ENCODE measurements around the gene RERE.

The RERE gene

DNA sequence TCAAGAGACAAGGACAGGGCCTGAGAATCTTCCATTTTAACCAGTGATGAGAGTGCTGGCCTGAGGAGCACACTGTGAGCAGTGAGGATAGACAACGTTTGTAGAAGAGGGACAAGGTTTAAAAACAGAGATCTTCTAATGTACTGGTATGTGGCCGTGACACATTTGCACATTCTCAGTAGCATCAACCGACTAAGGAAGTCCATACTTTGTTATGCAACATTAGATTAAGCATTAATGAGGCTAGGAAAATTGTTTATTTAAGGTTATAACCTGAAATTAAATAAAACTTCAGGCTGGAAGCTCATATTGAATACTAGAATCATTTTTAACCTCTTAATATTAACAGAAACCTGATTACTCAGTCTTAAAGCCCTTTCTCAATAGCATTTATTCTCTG lies 400.6 kb downstream of the RERE start:
- no peak for DNase-seq

DNA sequence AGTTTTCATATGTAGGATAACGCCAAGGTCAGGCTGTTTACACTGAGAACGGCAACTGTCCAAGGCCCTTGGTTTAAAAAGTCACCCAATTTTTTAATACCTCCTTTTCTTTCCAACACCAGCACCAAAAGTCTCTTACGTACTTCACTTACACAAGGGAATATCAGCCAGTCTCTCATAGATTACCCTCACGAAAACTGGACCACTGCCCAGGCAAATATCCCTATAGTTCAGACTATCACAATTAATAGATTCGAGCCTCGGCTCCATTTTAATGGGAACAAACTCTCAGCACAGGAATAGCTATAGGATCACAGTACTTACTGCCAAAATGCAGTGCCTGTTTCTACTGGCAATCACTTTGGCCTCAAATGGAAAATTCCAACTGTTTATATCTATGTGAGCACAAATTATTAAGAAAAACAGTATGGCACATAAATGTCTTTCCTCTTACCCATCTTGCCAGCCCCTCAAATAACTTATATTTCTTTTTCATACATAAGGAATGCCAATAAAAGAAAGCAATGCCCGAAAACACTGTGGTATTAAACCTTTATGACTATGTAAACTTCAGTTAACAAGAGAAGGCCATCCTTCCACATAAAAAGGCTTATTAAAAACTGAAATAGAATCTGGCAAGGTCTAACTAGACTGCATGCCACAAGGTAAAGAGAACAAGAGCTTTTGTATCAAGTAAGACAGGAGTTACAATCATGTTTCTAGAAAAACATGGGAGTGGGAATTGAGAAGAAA lies 401.7 kb downstream of the RERE start:
- DNase-seq = no peak

DNA sequence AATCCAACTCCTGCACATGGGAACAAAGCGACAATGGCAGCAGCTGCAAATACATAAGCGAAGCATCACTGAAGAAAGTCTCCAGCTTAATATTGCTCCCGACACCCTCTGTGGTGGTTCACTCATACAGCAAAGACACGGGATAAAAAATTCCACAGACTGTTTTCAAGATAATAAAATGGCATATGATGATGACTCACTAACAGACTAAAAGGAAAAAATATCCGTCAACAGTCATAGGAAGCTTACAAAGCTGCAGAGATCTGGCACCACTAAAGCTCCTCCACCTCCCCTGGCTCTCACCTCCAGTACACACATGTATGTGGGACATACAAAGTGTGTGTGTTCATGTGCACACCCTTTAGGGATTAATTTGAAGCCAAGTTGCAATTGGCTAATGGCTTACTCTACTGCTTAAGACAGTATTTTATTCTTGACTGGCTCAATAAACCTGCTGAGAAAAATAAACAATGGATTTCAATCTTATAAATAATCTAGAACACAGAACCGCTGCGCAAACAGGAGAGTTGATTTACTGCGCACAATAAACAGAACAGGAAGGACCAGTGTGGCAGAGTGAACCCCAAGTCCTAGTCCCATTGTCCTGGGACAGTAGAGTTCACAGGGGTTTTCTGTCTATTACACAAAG lies 405.1 kb downstream of the RERE start:
- DNase-seq = peak; percentile 85

DNA sequence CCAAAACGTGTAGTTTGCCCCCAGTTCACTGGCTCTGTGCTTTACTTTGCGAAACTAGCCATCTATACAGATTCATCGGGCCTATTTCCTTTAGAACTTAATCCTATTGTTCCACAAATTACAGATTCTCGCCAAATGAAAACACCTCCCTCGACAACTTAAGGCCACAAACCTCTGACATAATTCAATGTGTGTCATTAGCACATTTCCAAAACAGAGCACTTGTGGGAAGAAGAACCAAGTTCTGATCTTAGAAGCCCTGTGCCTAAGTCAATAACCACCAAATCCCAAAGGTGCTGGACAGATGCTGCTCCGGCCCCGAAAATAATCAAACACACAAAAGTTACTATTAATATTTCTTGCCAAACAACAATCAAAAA lies 405.6 kb downstream of the RERE start:
- no peak for DNase-seq

DNA sequence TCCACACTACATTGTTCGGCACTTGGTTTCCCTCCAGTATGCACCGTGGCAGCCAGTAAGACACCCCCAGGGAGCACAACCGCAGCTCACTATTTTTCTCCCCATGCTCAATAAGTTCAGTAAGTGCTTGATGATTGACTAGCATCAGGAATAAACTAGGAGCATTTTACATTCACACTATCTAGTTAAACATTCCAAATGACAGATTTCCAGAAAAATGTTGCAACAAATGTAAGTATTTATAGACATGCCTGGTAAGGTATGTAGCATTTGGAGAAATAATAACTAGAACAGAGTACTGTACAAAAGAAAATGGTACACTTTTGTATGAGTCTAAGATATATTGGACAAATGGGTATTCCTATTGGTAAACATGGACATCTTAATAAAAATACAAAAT lies 406.6 kb downstream of the RERE start:
- peak; percentile 64 for DNase-seq

DNA sequence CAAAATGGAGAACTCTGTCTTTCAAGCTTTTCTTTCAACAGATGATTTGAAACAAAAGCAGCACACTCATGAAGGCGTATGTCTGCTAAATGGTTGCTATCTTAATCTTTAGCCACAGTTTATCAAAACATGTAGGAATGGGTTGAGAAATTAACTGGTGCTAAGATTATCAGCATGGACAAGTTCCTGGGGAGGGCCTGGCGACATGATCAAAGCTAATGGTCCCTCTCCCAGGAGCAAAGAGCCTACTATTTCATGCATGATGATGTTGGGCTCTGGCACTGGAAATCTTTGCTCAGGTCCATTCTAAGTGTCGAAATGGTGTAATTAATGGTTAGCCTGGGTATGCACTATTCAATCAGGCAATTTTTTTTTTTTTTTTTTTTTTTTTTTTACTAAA lies 407.8 kb downstream of the RERE start:
- DNase-seq = no peak

DNA sequence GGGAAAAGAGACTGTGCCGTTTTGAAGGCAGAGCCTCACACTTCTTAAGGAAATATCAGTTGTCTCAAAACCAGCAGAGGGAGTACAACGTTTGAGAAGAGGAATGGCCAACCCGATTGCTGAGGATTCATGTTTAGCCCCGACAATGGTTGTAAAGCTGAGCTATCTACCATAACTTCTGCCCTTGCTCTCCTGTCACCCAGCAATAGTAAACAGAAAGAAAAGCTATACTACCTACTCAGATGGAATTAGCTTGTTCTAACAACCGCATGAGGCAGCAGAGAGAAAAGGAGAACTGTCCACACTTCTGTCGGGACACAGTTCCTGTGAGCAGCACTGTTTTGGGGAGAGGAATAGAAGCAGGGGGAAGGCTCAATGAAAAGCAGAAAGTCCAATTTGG lies 408.3 kb downstream of the RERE start:
- peak; percentile 79 for DNase-seq

DNA sequence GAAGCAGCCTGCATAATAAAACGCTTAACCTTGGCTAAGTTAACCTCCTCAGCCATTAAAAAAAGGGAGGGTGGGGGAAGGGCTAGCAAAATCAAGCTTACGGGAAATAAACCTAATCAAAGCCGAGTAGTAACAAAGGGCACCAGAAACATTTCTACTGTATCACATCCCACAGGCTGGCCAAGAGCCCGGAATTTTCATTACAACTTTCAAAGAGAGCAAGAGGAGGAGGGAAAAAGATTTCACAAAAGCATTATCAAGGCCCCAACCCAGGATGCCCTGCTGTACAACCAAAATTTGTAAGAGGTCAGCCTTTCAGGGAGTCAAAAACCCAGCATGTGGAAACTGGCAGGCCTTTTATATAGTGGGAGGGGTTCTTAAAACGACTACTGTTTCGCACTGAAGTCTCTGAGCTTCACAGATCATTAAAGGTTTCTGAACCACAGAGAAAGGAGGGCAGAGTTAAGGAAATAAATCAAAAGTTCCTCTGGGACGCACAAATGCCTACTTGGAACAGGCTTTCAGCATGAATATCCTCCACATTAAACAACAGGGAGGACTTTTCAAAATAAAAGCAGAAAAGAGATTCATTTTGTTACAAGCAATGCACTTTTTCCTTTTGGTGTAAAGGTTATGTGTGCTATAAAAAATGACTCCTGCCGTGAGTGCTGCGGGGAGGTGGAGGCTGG lies 409.1 kb downstream of the RERE start:
- DNase-seq = peak; percentile 94

DNA sequence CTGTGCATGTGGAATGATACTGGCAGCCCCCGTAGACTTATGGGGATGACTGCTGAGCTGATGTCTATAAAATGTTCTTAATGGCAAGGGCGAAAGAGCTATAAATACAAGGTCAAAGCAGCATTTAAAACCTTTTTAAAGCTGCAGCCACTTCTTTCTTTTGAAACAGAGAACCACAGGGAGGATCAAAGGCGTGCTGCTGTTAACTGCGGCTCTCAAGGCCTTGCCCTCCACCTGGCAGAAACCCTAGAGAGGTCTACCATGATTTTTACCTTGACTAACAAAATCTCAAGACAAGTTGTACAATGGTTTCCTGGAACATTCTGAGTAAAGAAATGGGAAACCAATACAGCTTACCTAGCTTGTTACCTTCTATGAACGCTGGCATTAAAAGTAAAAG lies 409.8 kb downstream of the RERE start:
- DNase-seq = no peak

DNA sequence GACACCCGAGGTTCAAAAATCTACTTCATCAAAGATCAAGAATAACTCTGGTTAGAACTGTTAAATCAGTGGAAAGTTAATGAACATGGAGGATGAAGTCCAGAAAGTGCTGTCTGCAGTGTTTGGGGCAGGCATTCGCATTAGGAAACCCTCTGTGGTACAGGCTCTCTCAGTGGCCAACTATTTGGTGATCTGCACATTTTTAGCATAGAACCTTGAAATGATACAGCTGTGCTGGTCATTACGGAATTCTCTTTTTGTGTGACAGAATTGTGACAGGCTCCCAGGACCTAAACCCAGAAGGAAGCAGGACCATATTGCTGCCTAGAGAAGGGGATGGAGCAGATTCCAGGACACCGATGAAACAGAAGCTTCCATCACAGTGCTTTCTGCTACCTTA lies 410.5 kb downstream of the RERE start:
- no peak for DNase-seq

DNA sequence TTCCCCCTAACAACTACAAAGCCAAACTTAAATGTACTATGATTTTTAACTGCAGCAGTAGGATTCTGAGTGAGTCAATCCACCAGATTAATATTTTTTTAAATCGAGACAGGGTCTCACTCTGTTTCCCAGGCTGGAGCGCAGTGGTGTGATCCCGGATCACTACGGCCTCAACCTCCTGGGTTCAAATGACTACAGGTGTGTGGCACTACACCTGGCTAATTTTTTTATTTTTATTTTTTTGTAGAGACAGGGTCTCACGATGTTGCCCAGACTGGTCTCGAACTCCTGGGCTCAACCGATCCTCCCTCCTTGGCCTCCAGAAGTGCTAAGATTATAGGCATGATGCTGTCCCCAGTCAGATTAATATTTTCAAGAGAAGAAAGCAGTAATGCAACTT lies 411.4 kb downstream of the RERE start:
- DNase-seq = no peak

DNA sequence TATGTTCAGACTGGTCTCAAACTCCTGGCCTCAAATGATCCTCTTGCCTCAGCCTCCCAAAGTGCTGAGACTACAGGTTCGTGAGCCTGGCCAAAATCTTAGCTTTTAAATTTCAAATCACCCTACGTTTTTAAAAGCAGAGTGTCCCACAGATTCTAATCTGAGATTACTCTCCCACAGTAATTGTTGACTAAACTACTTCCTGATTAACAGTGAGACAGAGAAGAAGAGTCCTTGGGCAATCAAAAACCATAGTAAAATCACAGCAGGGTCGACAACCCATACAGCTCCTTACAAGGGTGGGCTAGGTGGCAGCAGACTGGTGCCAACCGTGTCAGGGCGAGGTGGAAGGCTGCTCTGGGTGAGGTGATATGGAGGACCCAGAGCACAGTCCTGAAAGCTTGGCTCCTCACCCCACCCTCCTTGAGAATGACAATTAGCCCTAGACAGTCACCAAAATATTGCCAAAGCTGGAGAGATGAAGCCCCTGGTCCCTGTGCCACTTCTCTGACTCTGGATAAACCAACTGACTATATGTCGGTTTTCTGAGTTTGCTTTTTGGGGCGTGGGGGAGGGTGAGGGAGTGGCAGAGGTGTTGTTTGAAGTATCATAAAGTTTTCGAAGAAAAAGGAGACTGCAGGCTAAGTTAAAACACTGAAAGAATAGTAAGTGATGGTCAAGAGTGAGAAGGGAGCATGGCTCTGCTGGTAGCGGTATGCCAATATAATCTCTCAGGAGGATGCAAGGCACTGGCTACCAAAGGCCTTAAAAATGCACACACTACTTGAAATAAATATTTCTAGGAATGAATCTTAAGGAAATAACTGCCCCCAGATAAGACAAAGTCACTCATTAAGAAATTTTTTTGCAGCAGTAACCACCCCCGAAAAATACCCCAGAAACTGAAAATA lies 412.7 kb downstream of the RERE start:
- no peak for DNase-seq

DNA sequence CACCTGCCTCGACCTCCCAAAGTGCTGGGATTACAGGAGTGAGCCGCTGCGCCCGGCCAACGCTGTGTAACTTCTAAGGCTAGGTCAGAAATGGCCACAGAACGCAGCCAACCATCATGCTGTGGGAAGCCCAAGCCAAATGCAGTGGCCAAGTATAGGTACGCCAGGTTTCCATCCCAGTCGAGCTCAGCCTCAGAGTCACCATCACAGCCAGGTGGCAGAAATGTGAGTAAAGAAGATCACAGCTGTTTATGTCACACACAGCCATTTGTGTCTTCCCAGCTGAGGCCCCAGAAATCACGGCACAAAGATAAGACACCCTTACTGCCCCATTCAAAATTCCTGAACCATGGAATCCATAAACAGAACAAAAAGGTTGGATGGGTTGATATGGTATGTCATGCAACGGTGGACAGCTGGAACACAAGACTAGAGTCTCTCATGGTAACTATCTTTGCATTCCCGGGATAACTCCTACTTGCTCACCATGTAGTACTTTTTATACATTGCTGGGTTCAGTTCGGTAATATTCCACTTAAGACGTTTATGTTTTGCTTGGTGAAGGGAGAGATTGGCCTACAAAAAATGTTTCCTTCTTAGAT lies 415.2 kb downstream of the RERE start:
- DNase-seq = no peak

DNA sequence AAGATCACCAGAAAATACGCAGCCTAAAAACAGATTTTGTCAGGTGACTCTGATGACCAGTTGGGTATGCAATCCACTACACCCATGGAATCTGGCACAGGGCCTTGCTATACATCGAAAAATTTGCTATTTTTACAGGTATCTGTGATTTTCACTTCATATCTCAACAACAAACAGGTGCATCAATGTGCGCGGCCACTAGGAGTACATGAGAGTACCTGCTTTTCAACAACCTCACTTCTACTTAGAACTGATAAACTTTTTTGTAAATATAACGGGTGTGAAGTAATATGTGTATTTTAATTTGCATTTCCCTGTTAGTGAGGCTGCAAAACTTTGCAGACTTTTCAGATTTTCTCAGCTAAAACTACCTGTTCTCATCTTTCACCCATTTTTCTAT lies 418.8 kb downstream of the RERE start:
- DNase-seq = no peak

DNA sequence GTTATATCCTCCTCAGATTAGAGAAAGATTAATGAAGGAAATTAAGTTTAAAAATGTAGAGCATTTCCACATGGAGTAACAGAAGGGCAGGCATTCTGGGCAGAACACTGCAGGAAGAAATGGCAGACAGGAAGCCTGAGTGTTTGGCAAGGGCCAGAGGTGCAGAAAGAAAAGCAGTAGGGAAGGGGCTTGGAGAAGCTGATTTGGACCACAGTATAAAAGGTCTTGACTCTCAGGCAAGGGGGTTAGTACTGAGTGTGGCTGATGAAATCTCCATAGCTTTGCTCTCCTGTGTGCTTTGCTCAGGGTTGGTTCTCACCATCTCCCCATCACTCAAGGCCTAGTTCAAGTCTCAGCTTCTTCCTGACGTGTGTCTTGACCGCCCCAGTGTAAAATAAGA lies 419.4 kb downstream of the RERE start:
- DNase-seq = no peak

DNA sequence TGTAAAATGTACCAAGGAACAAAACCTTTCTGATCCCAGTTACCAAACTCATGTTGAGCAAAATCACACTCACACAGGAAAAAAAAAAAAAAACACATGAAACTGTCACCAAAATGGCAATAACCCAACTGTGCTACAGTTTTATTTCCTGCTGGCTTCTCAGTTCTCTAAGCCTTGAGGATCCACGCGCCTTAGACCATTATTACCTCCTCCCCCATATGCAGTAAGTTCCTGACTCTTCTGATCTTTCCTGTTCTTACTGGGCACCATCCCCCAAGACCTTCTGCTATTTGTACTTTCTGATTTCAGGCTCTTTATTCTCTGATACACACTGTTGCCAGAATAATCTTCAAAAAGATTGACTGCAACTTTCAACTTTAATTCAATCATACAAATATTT lies 419.9 kb downstream of the RERE start:
- peak; percentile 67 for DNase-seq

DNA sequence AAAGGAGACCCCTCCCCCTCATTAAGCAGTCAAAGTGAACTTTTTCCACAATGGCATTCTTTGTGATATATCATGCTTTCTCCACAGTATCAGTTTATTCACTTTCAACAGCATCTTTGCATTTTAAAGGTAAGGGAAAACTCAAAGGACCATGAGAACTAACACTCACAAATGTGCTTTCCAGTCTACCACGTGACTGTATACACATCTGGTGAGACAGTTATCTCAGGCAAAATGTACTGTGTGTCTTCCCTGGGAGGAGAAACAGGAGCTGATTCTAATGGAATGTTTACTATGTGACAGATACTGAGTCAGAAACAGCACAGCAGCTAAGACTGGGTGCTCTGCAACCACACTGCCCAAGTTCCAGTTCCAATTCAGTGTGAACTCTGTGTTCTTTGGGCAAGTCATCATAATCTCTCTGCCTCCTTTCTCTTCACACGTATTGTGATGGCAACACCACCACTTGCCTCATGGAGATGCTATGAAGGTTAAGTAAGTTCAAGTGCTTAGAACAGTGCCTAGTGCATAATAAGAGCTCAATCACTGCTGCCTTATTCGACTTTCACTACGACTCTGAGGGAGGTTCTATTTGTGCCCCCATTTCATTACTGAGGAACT lies 420.5 kb downstream of the RERE start:
- peak; percentile 99 for DNase-seq

DNA sequence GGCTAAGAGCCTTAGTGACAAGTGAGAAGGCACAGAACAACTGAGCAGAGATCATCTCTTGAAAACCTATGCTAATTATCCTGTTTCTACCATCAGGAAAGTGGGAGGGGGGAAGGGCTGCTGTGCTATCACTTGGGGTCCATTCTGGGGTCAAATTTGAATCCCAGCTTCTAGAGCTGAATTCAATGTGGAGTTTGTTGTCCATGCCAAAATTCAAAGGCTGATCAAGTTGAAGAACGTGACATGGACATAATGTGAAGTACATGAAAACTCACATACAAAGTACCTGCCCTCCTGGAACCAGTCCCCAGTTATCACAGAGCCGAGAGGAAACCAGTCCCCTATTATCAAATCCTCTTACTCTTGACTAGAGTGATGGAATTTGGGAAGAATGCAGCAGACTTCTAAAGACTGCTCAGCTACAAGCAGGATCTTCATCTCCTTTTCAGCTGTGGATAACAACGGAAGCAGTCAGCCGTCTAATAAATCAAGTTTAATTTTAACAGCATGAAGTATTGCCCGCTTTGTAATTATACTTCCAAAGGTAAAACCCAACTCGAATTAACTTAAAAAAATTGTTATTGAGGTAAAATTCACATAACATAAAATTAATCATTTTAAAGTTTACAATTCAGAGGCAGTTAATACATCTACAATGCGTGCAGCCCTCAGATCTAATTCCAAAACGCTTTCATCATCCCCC lies 421.2 kb downstream of the RERE start:
- peak; percentile 82 for DNase-seq

DNA sequence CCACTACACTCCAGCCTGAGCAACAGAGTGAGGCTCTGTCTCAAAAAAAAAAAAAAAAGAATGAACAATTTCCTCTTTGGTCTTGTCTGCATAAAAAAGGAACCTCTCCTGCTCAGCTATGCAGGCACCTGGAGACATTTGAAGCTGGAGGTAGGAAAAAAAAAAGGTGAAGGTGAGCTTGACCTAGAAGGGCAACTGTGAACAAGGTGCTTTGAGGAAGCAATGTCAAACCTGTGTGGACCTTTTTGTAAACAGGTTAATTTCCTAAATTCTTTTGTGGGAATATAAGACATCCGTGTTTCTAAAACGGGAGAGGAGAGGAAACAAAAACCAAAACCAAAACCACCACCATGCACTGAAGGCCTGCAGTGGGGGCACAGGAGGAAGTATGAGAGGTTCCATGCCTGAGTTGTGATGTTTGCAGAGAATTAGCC lies 422.0 kb downstream of the RERE start:
- no peak for DNase-seq

DNA sequence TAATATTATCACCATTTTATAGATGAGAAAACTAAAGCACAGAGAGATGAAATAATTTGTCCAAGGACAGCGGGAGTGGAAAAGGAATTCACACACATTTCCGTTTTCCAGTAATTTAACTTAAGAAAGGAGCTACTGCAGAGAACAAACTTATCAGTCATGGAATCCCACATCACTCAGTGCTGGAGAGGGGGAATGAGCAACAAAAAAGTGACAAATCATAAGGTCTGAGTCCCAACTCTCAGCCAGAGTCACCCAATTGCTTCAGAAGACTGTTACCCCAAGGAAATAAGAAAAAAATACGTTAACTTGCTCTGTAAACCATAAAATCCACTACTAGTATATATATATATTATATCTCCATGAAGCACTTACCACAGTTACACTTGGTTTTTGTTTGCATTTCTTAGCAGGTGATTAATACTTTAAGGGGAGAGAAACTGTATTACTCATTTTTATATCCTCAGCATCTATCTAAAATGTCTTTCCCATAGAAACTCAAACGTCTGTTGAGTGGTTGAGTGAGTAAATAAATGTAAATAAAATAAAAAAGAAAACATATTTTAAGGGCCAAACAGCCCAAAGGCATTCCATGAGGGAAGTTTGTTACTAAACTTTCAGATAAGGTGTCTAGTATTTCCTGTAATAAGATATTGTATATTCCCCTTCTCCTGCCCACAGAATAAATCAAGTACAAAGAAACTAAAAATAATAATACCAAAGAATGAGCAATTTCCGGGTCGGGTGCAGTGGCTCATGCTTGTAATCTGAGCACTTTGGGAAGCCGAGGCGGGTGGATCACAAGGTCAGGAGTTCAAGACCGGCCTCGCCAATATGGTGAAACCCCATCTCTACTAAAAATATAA lies 422.8 kb downstream of the RERE start:
- peak; percentile 85 for DNase-seq

DNA sequence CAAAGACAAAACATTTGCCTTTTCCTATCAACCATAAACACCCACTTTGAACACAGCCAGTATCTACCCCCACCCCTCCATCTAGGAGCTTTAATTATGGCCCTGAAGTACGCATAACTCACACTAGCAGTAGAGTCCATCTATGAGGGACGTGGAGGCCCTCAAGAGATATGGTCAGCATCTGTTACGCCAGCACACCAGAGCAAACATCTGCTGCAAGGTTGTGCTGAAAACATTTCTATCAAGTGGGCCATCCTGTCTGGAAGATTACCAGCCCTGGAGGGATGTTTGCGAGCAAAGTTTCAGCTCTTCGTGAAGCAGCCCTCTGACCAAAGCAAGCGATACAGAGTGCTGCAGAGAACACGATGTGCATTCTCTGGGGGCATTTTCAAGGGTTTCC lies 424.9 kb downstream of the RERE start:
- no peak for DNase-seq

Data from fibroblast of skin of right quadriceps (primary cell).